HL-60 (cell line): ENCODE results near the gene GUCY1A2.

ENCODE experiments used
- DNase-seq, 2 experiments: peaks; one replicate each; pipeline ENCODE4 v3.0.0-alpha.2; 2010 to 2020; ENCODE audit warnings: low read depth in 1 of 2, low spot score in 1 of 2
- H3K27ac ChIP-seq: fragments of 250-450 bp; sonication (Bioruptor Pico); replicated peaks from 2 replicates; pipeline ENCODE4 v1.5.1; 2020; ENCODE audit warnings: mild to moderate bottlenecking, moderate library complexity
- H3K27me3 ChIP-seq: fragments of 250-450 bp; sonication (Bioruptor Pico); 2 replicates; pipeline ENCODE4 v1.5.1; 2021; ENCODE audit warnings: mild to moderate bottlenecking, moderate library complexity; ENCODE audit not compliant: insufficient read depth, poor library complexity, severe bottlenecking
- H3K4me3 ChIP-seq: replicated peaks from 2 replicates; pipeline ENCODE4 v1.5.1; 2011; ENCODE audit warnings: mild to moderate bottlenecking, control low read depth, low read length; ENCODE audit not compliant: insufficient read depth
- CTCF ChIP-seq: IDR thresholded peaks from one replicate; pipeline ENCODE4 v1.5.1; 2011; ENCODE audit warnings: low read length, control low read depth, inconsistent platforms; ENCODE audit not compliant: insufficient read depth
- GABPA ChIP-seq: IDR thresholded peaks from 2 replicates; pipeline ENCODE4 v1.6.1; 2012; ENCODE audit warnings: low read depth
- POLR2AphosphoS5 ChIP-seq: IDR thresholded peaks from 2 replicates; pipeline ENCODE4 v1.6.1; 2012; ENCODE audit warnings: low read depth
- REST ChIP-seq: IDR thresholded peaks from 2 replicates; pipeline ENCODE4 v1.6.1; 2012; ENCODE audit warnings: low read depth; ENCODE audit not compliant: insufficient replicate concordance
- SPI1 ChIP-seq: IDR thresholded peaks from 2 replicates; pipeline ENCODE4 v1.6.1; 2012; ENCODE audit warnings: low read depth, mild to moderate bottlenecking, borderline replicate concordance

Gene GUCY1A2

GRCh38 chr11:106763501-106763900, 254.8 kb downstream of the GUCY1A2 start:
- H3K27ac ChIP-seq: no peak overlapping the region
- TF ChIP-seq SPI1 (no peak), REST (no peak), GABPA (no peak), POLR2AphosphoS5 (no peak), CTCF (no peak)
- no peaks in the 10 kb centered on the region for H3K27me3 ChIP-seq
- H3K4me3 ChIP-seq: no peak overlapping the region
- no peak for DNase-seq

- no peak for TF ChIP-seq CTCF
- TF ChIP-seq SPI1: no peak
- no peak for TF ChIP-seq REST
- TF ChIP-seq GABPA: no peak
- no peak for TF ChIP-seq POLR2AphosphoS5
Observed at GRCh38 chr11:106761745-106762144, 256.5 kb downstream of the GUCY1A2 start.

GRCh38 chr11:106761240-106761639, 257.0 kb downstream of the GUCY1A2 start:
- Histone ChIP-seq H3K27ac (no peak overlapping the region), H3K27me3 (no peaks in the 10 kb centered on the region), H3K4me3 (no peak overlapping the region)
- no peak for DNase-seq
- TF ChIP-seq GABPA (no peak), SPI1 (no peak), CTCF (no peak), POLR2AphosphoS5 (no peak), REST (no peak)

More at GRCh38 chr11:106761745-106762144, 256.5 kb downstream of the GUCY1A2 start:
- no peak overlapping the region for H3K4me3 ChIP-seq
- no peaks in the 10 kb centered on the region for H3K27me3 ChIP-seq
- no peak overlapping the region for H3K27ac ChIP-seq
- no peak for DNase-seq
